HL-60 (cell line): ENCODE measurements around the gene FCRL2.

Experiments used
- DNase-seq, 2 experiments: peaks; one replicate each; pipeline ENCODE4 v3.0.0-alpha.2; 2010 to 2020; ENCODE audit warnings: low read depth in 1 of 2, low spot score in 1 of 2
- H3K27ac ChIP-seq: fragments of 250-450 bp; sonication (Bioruptor Pico); replicated peaks from 2 replicates; pipeline ENCODE4 v1.5.1; 2020; ENCODE audit warnings: mild to moderate bottlenecking, moderate library complexity
- H3K27me3 ChIP-seq: fragments of 250-450 bp; sonication (Bioruptor Pico); 2 replicates; pipeline ENCODE4 v1.5.1; 2021; ENCODE audit warnings: mild to moderate bottlenecking, moderate library complexity; ENCODE audit not compliant: insufficient read depth, poor library complexity, severe bottlenecking
- H3K4me3 ChIP-seq: replicated peaks from 2 replicates; pipeline ENCODE4 v1.5.1; 2011; ENCODE audit warnings: mild to moderate bottlenecking, control low read depth, low read length; ENCODE audit not compliant: insufficient read depth
- GABPA ChIP-seq: IDR thresholded peaks from 2 replicates; pipeline ENCODE4 v1.6.1; 2012; ENCODE audit warnings: low read depth
- POLR2AphosphoS5 ChIP-seq: IDR thresholded peaks from 2 replicates; pipeline ENCODE4 v1.6.1; 2012; ENCODE audit warnings: low read depth
- SPI1 ChIP-seq: IDR thresholded peaks from 2 replicates; pipeline ENCODE4 v1.6.1; 2012; ENCODE audit warnings: low read depth, mild to moderate bottlenecking, borderline replicate concordance
- TF ChIP-seq, protein P1 (sequence below): IDR thresholded peaks from one replicate; pipeline ENCODE4 v1.5.1; 2011; ENCODE audit warnings: low read length, control low read depth, inconsistent platforms; ENCODE audit not compliant: insufficient read depth
- TF ChIP-seq, protein P2 (sequence below): IDR thresholded peaks from 2 replicates; pipeline ENCODE4 v1.6.1; 2012; ENCODE audit warnings: low read depth; ENCODE audit not compliant: insufficient replicate concordance

Gene FCRL2

DNA sequence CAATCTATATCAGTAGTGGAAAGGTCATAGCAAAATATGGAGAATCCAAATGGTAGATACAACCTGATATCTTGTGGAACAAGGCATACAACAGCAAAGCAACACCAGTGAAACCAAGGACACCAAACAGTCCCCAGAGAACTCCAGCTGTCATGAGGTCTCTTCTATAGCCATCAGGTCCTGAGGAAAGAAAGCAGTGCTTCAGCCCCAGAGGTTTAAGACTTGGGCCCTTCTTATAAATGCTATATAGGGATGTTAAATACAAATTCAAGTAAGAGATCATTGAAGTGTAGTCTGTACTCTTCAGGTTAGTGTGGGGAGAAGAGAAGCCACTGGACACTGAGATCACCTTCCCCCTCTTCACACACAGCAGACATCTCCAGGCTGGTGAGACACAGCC, 10.1 kb downstream of the FCRL2 start:
- no peak overlapping the region for H3K27ac ChIP-seq
- no peak overlapping the region for H3K4me3 ChIP-seq
- H3K27me3 ChIP-seq, result no peaks in the 10 kb centered on the region
- no peak for DNase-seq
- TF ChIP-seq, protein P1, sequence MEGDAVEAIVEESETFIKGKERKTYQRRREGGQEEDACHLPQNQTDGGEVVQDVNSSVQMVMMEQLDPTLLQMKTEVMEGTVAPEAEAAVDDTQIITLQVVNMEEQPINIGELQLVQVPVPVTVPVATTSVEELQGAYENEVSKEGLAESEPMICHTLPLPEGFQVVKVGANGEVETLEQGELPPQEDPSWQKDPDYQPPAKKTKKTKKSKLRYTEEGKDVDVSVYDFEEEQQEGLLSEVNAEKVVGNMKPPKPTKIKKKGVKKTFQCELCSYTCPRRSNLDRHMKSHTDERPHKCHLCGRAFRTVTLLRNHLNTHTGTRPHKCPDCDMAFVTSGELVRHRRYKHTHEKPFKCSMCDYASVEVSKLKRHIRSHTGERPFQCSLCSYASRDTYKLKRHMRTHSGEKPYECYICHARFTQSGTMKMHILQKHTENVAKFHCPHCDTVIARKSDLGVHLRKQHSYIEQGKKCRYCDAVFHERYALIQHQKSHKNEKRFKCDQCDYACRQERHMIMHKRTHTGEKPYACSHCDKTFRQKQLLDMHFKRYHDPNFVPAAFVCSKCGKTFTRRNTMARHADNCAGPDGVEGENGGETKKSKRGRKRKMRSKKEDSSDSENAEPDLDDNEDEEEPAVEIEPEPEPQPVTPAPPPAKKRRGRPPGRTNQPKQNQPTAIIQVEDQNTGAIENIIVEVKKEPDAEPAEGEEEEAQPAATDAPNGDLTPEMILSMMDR, result no peak
- no peak for TF ChIP-seq POLR2AphosphoS5
- no peak for TF ChIP-seq GABPA
- TF ChIP-seq, protein P2, sequence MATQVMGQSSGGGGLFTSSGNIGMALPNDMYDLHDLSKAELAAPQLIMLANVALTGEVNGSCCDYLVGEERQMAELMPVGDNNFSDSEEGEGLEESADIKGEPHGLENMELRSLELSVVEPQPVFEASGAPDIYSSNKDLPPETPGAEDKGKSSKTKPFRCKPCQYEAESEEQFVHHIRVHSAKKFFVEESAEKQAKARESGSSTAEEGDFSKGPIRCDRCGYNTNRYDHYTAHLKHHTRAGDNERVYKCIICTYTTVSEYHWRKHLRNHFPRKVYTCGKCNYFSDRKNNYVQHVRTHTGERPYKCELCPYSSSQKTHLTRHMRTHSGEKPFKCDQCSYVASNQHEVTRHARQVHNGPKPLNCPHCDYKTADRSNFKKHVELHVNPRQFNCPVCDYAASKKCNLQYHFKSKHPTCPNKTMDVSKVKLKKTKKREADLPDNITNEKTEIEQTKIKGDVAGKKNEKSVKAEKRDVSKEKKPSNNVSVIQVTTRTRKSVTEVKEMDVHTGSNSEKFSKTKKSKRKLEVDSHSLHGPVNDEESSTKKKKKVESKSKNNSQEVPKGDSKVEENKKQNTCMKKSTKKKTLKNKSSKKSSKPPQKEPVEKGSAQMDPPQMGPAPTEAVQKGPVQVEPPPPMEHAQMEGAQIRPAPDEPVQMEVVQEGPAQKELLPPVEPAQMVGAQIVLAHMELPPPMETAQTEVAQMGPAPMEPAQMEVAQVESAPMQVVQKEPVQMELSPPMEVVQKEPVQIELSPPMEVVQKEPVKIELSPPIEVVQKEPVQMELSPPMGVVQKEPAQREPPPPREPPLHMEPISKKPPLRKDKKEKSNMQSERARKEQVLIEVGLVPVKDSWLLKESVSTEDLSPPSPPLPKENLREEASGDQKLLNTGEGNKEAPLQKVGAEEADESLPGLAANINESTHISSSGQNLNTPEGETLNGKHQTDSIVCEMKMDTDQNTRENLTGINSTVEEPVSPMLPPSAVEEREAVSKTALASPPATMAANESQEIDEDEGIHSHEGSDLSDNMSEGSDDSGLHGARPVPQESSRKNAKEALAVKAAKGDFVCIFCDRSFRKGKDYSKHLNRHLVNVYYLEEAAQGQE, result no peak
- TF ChIP-seq SPI1, result no peak

- DNase-seq, result no peak
- no peak for TF ChIP-seq GABPA
- TF ChIP-seq, protein P2, result no peak
- TF ChIP-seq SPI1, result no peak
- TF ChIP-seq, protein P1, result no peak
- TF ChIP-seq POLR2AphosphoS5, result no peak
- H3K27ac ChIP-seq, result no peak overlapping the region
- H3K27me3 ChIP-seq, result no peaks in the 10 kb centered on the region
- H3K4me3 ChIP-seq, result no peak overlapping the region
Measured at GRCh38 chr1:157758018-157758417, 18.9 kb downstream of the FCRL2 start.

DNA sequence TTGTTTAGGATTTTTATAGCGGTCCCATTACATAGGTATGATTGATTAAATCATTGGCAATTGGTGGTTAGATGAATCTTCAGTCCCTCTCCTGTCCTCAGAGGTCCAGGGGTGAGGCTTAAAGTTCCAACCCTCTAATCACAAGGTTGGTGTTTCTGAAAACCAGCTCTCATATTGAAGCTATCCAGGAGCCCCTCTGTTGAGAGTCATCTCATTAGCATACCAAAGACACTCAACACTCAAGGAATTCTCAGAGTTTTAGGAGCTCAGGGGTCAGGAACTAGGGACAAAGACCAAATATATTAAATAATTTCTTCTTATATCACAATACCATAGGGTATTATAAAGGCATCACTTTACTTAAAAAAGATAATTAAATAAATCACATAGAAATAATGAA, 23.3 kb downstream of the FCRL2 start:
- no peak for DNase-seq
- Histone ChIP-seq H3K4me3 (no peak overlapping the region), H3K27ac (no peak overlapping the region), H3K27me3 (no peaks in the 10 kb centered on the region)
- no peak for TF ChIP-seq GABPA
- TF ChIP-seq, protein P1, result no peak
- no peak for TF ChIP-seq POLR2AphosphoS5

DNA sequence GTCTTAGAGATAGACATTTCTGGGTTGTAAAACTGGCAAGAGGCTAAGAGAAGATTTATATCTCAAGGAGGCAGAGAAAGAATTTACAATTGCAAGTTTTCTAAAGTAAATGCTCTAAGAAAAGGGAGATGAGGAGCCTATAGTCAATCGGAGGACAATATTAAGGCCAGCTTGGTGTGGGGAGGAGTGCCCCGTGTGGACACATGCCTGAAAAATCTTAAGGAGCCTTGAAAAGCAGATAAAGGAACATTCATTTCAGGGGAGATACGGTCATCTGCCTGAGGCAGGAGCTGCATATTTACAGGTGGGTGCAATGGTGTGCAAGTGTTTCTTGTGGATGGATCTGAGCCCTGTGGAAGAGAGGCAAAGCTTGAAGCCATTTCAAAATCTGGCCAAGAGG, 25.6 kb downstream of the FCRL2 start:
- no peak overlapping the region for H3K4me3 ChIP-seq
- H3K27ac ChIP-seq, result no peak overlapping the region
- TF ChIP-seq GABPA (no peak), POLR2AphosphoS5 (no peak), SPI1 (no peak)
- TF ChIP-seq, protein P2, result no peak
- TF ChIP-seq, protein P1, result no peak
- H3K27me3 ChIP-seq, result no peaks in the 10 kb centered on the region
- no peak for DNase-seq
